Measurements from ENCODE around the gene CCDC159. TPM values are rescaled to one million over a fixed set of nuclear protein-coding genes. Genes with fewer than 3 reads are reported as not detected.
A peak's percentile ranks its signal among the peaks of the same experiment; 100 is the strongest.
"Not testable (repeated sequence)": the region's sequence is repeated elsewhere in the genome, so short reads cannot be mapped to it uniquely, and the experiment has no call there.

CCDC159 gene
- total and polyA plus RNA-seq, 2 donors (not counting 1 experiment from before 2014, with no cell fraction given) = 57.5 to 128 TPM

- ChIA-PET POLR2A (no interaction called here), CTCF (interaction anchor here (1.7 kb wide), 1 partner anchor 10 kb away, joined by 4 read pairs; no protein-coding TSS in a partner anchor)
- Mint-ChIP-seq H3K27me3 (no peaks in the 10 kb centered on the region), H3K4me1 (peaks cover 6% of the 10 kb centered on the region), H3K9me3 (ENCODE audit: insufficient read depth) (no peaks in the 10 kb centered on the region), H3K27ac (no peak overlapping the region), H3K4me3 (no peak overlapping the region)
- no peaks in the 10 kb centered on the region for H3K4me1 ChIP-seq (ENCODE audit: control insufficient read depth in 2 of 2, insufficient read depth in 2 of 2, low read length in 2 of 2)
- H3K27ac ChIP-seq (ENCODE audit: low read length in 2 of 2) = no peak overlapping the region
- H4K20me1 ChIP-seq (ENCODE audit: control insufficient read depth, insufficient read depth, low read length, poor library complexity, severe bottlenecking) = no peaks in the 10 kb centered on the region
- WGBS (ENCODE audit: insufficient coverage) = 100% methylated on average over 3 of the region's 5 CpGs
- no peaks in the 10 kb centered on the region for H3K27me3 ChIP-seq (replicated peaks in 1 of 4; ENCODE audit: control extremely low read depth in 1 of 4, control insufficient read depth in 3 of 4, insufficient read depth in 4 of 4, low read length in 3 of 4)
- H3K9ac ChIP-seq (ENCODE audit: low read length) = no peak overlapping the region
- no peak overlapping the region for H3K4me3 ChIP-seq (ENCODE audit: control extremely low read depth in 1 of 5, extremely low read depth in 1 of 5, insufficient read depth in 1 of 5, low read depth in 2 of 5, low read length in 4 of 5)
- no peak overlapping the region for H3K4me2 ChIP-seq (replicated peaks; ENCODE audit: low read depth, low read length, poor library complexity, severe bottlenecking)
- TF ChIP-seq EZH2 (IDR thresholded peaks at IDR 0.05; ENCODE audit: borderline replicate concordance, insufficient read depth, low read depth, low read length, poor library complexity, severe bottlenecking) (no peak), CTCF (IDR thresholded peaks at IDR 0.05) (no peak)
- no peak overlapping the region for H2AFZ ChIP-seq (ENCODE audit: insufficient read depth, low read depth, low read length, poor library complexity, severe bottlenecking)
- no peak for DNase-seq
- peaks cover 6 to 8% of the 10 kb centered on the region in 2 experiments for H3K36me3 ChIP-seq (replicated peaks in 1 of 2; ENCODE audit: control extremely low read depth in 1 of 2, control insufficient read depth in 1 of 2, extremely low read depth in 1 of 2, insufficient read depth in 2 of 2, low read length in 1 of 2)
- no peak for ATAC-seq (ENCODE audit: low read depth)
- intact Hi-C loops (cut with micrococcal nuclease) = no loop called here
- peaks cover 0 to 13% (median 0%) of the 10 kb centered on the region in 3 donors for H3K9me3 ChIP-seq (ENCODE audit: control extremely low read depth in 1 of 3, control insufficient read depth in 2 of 3, insufficient read depth in 1 of 3, low read length in 2 of 3)
- no peaks in the 10 kb centered on the region for H3K79me2 ChIP-seq (ENCODE audit: control insufficient read depth, insufficient read depth, low read length)
These were observed 13.5 kb upstream of the CCDC159 start for GRCh38 chr19:11332822-11333221.

GRCh38 chr19:11333838-11334237 is 12.5 kb upstream of the CCDC159 start:
- H3K27ac Mint-ChIP-seq = not testable (repeated sequence)

More at GRCh38 chr19:11333838-11334237, 12.5 kb upstream of the CCDC159 start:
- H3K4me3 ChIP-seq (ENCODE audit: control extremely low read depth in 1 of 5, extremely low read depth in 1 of 5, insufficient read depth in 1 of 5, low read depth in 2 of 5, low read length in 4 of 5); H3K27me3 Mint-ChIP-seq; H3K9ac ChIP-seq (ENCODE audit: low read length); H4K20me1 ChIP-seq (ENCODE audit: control insufficient read depth, insufficient read depth, low read length, poor library complexity, severe bottlenecking); H3K79me2 ChIP-seq (ENCODE audit: control insufficient read depth, insufficient read depth, low read length); H3K27ac ChIP-seq (ENCODE audit: low read length in 2 of 2); H3K4me1 ChIP-seq (ENCODE audit: control insufficient read depth in 2 of 2, insufficient read depth in 2 of 2, low read length in 2 of 2); CTCF ChIA-PET; intact Hi-C loops (cut with micrococcal nuclease); POLR2A ChIA-PET; H3K27me3 ChIP-seq (replicated peaks in 1 of 4; ENCODE audit: control extremely low read depth in 1 of 4, control insufficient read depth in 3 of 4, insufficient read depth in 4 of 4, low read length in 3 of 4); H3K4me3 Mint-ChIP-seq; H3K4me2 ChIP-seq (replicated peaks; ENCODE audit: low read depth, low read length, poor library complexity, severe bottlenecking); H2AFZ ChIP-seq (ENCODE audit: insufficient read depth, low read depth, low read length, poor library complexity, severe bottlenecking); ATAC-seq (ENCODE audit: low read depth); H3K36me3 ChIP-seq (replicated peaks in 1 of 2; ENCODE audit: control extremely low read depth in 1 of 2, control insufficient read depth in 1 of 2, extremely low read depth in 1 of 2, insufficient read depth in 2 of 2, low read length in 1 of 2); H3K9me3 Mint-ChIP-seq (ENCODE audit: insufficient read depth): not testable (repeated sequence)
- H3K9me3 ChIP-seq (ENCODE audit: control extremely low read depth in 1 of 3, control insufficient read depth in 2 of 3, insufficient read depth in 1 of 3, low read length in 2 of 3) = peaks cover 0 to 13% (median 0%) of the 10 kb centered on the region in 3 donors
- WGBS (ENCODE audit: insufficient coverage) = 97% methylated on average over 7 of the region's 9 CpGs
- H3K4me1 Mint-ChIP-seq = peaks cover 13% of the 10 kb centered on the region
- DNase-seq = peak; percentile 19

Measured in B cell (primary cell).